HEK293T (cell line): ENCODE results near the gene VPS45.

Source experiments
- ARNT ChIP-seq: fragments of 450-650 bp; IDR thresholded peaks from 2 replicates; pipeline ENCODE4 v1.6.1; 2017; ENCODE audit warnings: mild to moderate bottlenecking
- BHLHE40 ChIP-seq: fragments of 450-650 bp; IDR thresholded peaks from 2 replicates; pipeline ENCODE4 v1.6.1; 2016; ENCODE audit warnings: mild to moderate bottlenecking, moderate library complexity, borderline replicate concordance
- CTBP1 ChIP-seq: fragments of 450-650 bp; IDR thresholded peaks from 2 replicates; pipeline ENCODE4 v1.6.1; 2016; ENCODE audit warnings: borderline replicate concordance
- ELF4 ChIP-seq: fragments of 450-650 bp; IDR thresholded peaks from 2 replicates; pipeline ENCODE4 v1.6.1; 2017; ENCODE audit warnings: antibody characterized with exemption
- FOXA1 ChIP-seq: fragments of 450-650 bp; IDR thresholded peaks from 2 replicates; pipeline ENCODE4 v1.6.1; 2016; ENCODE audit warnings: mild to moderate bottlenecking
- FOXK2 ChIP-seq: fragments of 450-650 bp; IDR thresholded peaks from 2 replicates; pipeline ENCODE4 v1.6.1; 2016; ENCODE audit warnings: mild to moderate bottlenecking
- FOXM1 ChIP-seq: fragments of 450-650 bp; IDR thresholded peaks from 2 replicates; pipeline ENCODE4 v1.6.1; 2017; ENCODE audit warnings: mild to moderate bottlenecking, borderline replicate concordance
- HDGF ChIP-seq: fragments of 450-650 bp; IDR thresholded peaks from 2 replicates; pipeline ENCODE4 v1.6.1; 2017; ENCODE audit warnings: antibody characterized with exemption, borderline replicate concordance
- L3MBTL2 ChIP-seq: fragments of 450-650 bp; conservative IDR thresholded peaks from 2 replicates; pipeline ENCODE4 v1.6.1; 2016; ENCODE audit warnings: mild to moderate bottlenecking
- LEF1 ChIP-seq: fragments of 450-650 bp; IDR thresholded peaks from 2 replicates; pipeline ENCODE4 v1.6.1; 2017; ENCODE audit warnings: mild to moderate bottlenecking, borderline replicate concordance
- NFRKB ChIP-seq: fragments of 450-650 bp; IDR thresholded peaks from 2 replicates; pipeline ENCODE4 v1.6.1; 2016; ENCODE audit warnings: mild to moderate bottlenecking, moderate library complexity
- SP1 ChIP-seq: fragments of 450-650 bp; IDR thresholded peaks from 2 replicates; pipeline ENCODE4 v1.6.1; 2017
- SUZ12 ChIP-seq: fragments of 450-650 bp; IDR thresholded peaks from 2 replicates; pipeline ENCODE4 v1.6.1; 2016; ENCODE audit warnings: mild to moderate bottlenecking
- ZNF384 ChIP-seq: fragments of 450-650 bp; IDR thresholded peaks from 2 replicates; pipeline ENCODE4 v1.6.1; 2016

- TF ChIP-seq HDGF (no peak), BHLHE40 (no peak), SUZ12 (no peak), FOXK2 (no peak), LEF1 (no peak), ARNT (no peak), L3MBTL2 (no peak), FOXM1 (no peak), ZNF384 (no peak), NFRKB (no peak), FOXA1 (no peak), SP1 (no peak), CTBP1 (no peak), ELF4 (no peak)
These were observed 33.2 kb upstream of the VPS45 start for GRCh38 chr1:150034336-150034735.
